Pulmonary artery endothelial cell (primary cell): ENCODE measurements around the gene IL31. TPM values are rescaled to one million over a fixed set of nuclear protein-coding genes. Genes with fewer than 3 reads are reported as not detected.

Source experiments
- DNase-seq: peaks from one replicate; pipeline ENCODE4 v3.0.0-alpha.2; 2011; ENCODE audit warnings: low read depth, low spot score
- total RNA-seq: library from RNA; depleted of rRNA; stranded (reverse); fragments of >200 nt; gene quantifications from 2 replicates; pipeline ENCODE4 v1.2.3, GENCODE V29; 2014

IL31 gene
- total RNA-seq, 1 donor from 2014 or later = not detected

DNA sequence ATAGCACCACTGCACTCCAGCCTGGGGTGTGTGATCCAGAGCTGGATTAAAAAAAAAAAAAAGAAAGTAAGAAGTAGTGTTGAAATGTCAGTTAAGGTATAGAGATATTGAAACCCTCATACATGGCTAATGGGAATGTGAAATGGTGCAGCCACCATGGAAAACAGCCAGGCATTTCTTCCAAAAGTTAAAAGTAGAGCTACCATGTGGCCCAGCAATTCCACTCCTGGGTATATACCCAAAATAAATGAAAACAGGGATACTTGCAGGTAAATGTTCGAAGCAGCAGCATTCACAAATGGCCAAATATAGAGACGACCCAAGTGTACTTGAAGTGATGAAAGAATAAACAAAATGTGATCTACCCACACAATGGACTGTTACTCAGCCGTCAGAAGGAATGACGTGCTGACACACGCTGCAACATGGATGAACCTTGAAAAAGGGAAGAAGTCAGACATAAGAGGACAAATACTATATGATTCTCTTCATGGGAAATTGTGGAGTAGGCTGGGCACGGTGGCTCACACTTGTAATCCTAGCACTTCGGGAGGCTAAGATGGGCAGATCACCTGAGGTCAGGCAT lies 15.2 kb downstream of the IL31 start:
- DNase-seq = no peak

DNA sequence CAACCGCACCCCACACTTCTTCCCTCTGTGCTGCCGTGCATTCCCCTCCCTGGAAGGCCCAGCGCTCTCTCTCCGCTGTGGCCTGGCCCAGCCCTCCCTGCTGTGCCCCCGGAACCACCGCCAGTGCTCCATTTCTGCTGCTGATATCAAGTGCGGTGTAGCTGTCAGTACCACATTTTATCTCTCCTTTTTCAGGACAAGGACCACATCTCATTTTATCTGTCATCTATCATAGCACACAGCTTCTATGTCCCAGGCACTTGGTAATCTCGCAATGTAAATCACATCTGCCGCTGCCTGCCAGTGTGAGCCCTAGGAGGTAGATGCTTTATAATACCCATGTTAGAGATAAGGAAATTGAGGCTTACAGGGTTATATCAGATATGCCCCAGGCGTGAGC lies 18.3 kb downstream of the IL31 start:
- DNase-seq = no peak

DNA sequence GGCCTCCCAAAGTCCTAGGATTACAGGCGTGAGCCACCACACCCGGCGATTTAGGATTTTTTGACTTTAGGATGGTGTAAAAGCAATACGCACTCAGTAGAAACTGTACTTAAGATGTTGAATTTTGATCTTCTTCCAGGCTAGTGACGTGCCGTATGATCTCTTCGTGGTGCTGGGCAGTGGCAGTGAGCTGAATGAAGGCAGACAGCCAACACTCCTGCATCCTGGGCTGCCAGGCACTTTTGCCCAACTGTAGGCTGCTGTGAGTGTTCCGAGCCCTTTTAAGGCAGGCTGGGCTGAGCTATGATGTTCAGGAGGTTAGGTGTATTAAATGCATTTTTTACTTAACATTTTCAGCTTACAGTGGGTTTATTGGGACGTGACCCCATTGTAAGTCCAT lies 21.3 kb downstream of the IL31 start:
- DNase-seq = no peak

DNA sequence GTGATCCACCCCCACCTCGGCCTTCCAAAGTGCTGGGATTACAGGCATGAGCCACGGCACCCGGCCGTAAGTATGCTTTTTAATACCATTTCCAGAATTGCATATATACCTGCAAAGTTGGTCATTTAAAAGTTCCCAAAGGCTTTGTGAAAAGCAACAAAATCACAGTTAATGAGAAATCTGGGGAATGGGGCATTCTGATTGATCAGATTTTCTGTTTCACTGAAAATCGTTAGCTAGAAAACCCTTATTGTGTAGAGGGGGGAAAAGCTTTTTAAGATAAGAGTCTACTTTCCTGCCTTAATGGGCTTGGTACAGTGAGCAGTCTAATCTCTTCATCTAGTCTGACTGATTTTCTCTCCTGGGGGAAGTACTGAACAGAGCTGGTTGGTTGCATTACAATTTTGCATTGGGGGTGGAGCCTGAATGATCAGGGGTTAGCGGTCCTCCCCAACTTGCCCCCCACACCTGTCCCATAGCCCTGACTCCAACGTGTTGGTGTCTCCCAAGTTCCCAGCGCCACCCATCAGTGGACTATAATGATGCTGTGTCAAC lies 23.8 kb downstream of the IL31 start:
- no peak for DNase-seq

DNA sequence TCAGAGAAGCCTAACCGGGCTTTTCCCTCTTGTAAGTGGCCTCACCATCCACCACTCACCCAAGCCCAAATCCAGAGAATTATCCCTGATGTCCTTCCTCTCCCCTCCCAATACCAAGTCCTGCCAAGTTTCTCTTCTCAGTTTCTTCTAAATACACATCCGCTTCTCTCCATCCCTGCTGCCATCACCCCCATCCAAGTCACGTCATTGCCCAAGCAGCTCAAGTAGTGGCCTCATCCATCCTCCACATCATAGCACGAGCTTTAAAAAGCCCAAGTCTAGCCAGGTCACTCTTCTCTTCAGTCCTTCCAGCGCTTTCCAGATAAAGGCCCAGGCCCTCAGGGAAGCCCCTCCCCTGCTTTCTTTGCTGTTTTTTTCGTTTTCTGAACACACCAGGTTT lies 25.4 kb downstream of the IL31 start:
- no peak for DNase-seq

DNA sequence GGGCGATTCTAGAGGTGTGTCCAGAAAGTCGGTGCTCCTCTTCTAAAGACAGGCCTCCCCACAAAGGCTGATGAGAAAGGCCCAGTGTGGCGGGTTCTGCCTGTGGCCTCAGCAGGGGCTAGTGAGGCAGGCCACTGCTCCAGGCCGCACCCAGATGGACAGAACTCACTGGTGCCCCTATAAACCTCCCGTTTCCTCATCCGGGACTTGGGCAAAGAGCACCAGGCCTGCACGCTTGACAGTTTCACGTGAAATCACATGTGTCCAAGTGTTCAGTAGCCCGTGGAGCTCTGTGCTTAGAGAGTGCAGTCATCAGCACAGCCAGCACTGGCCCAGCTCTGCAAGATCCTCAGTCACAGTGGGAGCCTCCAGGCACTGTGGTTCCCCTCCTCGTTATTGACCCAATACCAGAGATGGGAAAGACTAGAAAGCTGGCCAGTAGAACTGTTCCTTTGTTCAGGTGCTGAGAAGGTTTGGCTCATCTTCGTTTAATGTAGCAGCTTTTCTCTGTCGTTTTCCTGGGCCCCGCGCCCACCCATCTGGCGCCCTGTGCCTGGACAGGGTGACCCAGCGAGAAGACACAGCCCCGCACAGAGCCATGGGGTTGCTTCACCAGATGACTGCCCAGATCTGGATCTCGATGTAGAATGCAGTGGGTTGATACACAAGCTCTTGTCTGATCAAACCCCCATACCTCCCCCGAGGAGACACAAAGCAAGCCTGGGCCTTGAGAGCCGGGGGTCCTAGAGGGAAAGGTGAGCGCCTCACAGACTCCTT lies 26.3 kb downstream of the IL31 start:
- no peak for DNase-seq

DNA sequence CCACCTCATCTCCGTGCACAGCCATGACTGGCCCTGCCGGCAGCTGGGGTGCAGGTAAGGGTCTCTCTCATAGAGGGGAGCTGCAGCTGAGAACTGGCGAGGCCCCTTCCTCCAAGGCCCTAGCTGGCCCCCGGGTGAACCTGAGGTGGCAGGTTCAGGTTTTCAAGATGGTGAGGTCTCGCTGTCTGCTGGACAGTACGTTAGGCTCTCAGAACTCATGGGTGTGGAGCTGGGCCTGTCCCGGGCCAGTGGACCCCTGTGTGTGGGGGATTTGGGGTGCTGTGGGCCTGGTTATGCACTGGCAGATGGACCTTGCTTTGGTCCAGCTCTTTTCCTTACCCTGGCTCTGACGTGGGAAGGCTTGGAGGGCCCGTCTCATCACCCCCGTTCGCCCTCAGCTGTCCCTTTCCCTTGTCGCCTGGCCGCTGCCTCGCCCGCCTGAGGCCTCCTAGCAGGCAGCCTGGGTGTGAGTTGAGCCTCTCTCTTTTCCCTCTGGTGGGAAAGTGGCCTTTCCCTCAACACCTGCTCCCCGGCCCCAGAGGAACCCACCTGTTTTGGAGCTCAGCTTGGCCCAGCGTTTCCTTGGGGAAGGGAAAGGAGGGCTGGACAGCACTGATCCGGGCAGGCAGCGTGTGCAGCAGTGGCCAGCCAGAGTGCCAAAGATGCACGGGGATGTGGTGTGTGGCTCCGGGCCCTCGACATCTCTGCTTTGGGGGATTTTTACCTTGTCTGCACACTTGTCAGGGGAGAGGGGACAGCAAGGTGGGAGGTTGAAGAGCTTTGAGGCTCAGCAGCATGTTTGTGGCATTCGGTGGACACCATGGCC lies 28.3 kb downstream of the IL31 start:
- no peak for DNase-seq

DNA sequence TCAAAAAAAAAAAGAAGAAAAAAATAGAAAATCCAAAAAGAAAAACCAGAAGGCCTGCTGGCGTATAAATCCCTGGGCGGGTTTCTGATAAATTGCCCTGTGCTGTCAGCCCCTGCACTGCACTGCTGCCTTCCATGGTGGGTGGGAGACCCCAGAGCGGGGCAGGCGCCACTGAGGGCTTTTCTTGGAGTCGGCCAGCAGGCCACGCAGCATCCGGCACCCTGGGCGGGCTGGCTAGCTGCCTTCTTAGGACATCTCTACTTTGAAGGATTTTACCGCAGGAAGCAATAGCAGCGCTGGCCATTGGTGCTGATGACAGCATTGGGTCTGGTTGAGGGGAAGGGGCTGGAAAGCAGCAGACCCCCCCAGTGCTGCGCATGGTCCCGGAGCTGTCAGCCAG lies 29.1 kb downstream of the IL31 start:
- DNase-seq = no peak

DNA sequence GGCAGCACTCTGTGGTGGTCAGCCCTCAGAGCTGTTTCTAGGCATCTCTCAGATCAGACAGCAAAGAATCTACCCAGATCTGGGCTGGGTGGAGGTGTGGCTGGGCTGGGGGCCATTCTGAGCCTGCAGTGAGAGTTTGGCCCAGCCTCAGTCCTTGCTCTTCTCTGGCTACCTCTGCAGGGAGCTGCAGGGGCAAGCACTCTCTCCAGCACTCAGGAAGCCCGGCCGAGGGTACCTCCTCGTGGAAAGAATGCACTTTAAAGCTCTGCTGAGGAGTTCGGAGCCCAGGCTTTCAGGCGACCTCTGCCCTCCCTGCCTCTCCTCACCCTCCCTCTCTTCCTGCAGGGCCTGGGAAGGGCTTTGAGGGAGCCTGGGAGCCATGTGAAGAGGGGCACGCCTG lies 31.2 kb downstream of the IL31 start:
- DNase-seq = no peak

DNA sequence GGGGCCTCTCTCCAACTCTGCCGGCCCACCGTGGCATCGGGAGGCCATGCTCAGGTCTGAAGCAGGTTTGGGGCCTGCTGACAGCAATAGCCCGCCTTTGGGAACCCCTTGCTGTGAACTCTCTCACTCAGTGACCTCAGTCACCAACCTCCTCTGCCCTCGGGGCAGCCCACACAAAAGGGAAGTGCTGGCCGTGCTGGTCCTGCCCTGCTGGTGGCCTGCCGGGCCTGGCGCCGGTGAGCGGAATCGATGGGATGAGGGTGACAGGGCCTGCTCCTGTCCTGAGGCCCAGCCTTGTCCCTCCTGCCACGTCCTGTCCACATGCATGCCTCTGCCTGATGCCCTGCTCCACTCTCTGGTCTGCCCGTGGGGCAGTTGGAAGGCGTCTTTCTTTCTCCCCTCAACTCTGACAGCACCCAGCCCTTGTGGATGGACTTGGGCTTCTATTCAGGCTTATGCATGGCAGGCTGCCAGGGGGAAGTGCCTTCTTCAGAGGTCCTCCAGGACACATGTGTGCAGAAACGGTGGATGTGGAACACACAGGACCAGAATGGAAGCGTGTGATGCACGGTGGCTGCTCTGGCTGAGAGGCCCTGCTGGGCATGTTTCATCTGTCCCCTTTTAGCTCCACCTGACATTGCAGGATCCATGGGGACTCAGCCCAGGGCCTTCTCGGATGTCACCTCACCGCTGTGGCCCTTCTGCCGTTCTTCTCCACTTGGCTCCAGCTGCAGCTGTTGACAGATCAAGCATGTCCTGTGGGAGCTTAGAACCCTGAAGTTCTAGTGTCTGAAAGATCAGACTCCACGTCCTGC lies 31.9 kb downstream of the IL31 start:
- DNase-seq = no peak

DNA sequence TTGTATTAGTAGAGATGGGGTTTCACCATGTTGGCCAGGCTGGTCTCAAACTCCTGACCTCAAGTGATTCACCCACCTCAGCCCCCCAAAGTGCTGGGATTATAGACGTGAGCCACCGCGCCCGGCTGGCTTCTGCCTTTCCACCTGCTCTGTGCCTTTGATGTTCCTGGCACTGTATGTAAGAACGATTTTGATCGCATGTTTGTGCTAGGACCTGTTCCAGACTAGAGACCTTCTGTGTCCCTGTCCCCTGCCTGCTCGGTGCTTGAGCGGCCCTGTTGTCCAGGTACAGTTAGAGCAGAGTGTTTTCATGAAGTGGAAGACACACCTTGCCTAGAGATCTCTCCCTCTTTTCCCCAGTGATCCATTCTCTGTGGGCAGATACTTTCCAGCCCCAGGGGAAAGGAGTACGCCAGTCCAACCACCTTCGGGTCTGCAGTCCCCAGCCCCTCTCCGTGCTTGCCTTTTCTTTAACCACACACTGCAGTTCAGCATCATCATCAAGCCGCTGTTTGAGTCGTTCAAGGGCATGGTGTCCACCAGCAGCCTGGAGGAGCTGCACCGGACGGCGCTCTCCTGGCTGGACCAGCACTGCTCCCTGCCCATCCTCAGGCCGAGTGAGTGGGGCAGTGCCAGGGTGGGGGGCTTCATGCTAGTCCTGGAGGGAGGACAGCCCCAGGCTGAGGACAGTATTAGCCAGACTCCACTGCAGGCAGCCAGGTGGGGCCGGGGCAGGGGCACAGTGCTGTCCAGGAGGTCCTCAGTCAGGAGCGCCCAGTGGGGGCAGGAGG lies 33.4 kb downstream of the IL31 start:
- no peak for DNase-seq

DNA sequence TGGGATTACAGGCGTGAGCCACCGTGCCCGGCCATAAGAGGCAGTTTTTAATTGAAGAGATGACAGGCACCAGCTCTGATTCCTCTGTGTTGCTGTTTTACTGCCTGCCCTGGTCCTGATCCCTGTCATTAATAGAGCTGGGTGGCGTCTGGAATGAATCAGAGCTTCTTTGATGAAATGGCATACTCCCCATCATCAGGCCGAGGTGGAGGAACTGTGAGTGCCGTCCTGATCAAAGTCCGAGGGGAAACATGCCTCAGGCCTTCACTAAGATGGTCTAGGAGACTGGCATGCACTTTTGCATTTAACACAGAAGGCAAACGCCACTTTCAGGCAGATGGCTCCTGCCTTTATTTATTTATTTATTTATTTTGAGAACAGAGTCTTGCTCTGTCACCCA lies 34.1 kb downstream of the IL31 start:
- DNase-seq = no peak

DNA sequence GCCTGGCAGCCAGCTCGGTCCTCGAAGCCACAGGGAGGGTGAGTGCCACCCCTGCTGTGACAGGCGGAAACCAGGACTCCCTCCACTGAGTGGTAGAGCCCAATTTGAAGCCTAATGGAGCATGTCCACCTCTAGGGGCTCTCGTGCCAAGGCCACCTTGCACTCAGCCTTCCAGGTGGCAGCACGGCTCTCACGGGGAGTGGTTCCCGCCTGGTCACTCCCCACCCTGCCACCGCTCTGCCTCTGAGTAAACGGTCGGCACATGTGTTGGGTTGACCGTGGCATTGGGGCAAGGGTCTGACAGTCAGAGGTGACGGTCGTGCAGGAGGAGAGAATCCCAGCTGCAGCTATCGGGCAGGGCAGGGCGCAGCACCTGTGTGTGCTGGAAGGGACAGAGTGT lies 34.8 kb downstream of the IL31 start:
- DNase-seq = no peak

DNA sequence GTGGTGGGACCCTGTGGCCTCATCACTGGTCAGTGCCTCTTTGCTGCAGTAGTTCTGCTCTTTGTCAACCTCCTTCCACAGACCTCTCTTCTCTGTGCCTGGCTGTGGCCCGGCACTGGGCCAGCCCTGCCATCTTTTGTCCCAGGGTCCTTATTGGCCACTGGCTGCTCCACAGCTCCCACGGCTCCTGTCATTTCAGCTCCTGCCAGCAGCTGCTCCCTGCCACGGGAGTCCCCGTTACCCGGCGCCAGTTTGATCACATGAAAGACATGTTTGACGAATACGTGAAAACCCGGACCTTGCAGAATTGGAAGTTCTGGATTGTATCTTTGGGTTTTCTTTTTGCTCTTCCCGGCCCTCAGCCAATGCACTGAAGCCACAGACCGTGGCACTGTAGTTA lies 35.4 kb downstream of the IL31 start:
- no peak for DNase-seq

DNA sequence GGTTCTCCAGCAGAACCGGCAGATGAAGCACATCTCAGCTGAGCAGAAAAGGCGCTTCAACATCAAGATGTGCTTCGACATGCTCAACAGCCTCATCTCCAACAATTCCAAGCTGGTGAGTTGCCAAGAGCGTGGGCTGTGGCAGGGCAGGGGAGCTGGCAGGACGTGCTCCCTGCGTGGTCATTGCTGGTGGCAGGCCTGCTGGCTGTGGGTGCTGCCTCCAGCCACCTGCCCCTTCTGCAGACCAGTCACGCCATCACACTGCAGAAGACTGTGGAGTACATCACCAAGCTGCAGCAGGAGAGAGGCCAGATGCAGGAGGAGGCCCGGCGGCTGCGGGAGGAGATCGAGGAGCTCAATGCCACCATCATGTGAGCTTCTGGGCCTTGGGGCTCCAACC lies 35.8 kb downstream of the IL31 start:
- DNase-seq = no peak

DNA sequence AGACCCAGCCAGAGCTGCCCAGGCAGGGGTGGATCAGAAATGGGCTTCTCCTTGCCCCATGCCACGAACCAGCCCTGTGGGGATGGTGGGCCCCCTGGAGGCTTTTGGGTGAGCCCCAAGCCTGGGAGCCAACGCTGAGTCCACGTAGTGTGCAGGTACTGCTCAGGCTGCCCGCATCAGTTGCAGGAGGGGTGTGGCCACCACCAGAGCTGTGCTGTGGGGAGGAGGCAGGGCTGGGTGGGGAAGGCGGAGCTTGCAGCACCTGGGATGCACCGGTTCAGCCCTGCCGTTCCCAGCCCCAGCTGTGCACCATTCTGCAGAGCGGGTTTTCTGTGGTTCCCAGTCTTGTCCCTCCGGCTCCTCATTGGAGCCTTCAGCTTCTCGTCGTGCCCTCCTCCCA lies 36.3 kb downstream of the IL31 start:
- DNase-seq = no peak

DNA sequence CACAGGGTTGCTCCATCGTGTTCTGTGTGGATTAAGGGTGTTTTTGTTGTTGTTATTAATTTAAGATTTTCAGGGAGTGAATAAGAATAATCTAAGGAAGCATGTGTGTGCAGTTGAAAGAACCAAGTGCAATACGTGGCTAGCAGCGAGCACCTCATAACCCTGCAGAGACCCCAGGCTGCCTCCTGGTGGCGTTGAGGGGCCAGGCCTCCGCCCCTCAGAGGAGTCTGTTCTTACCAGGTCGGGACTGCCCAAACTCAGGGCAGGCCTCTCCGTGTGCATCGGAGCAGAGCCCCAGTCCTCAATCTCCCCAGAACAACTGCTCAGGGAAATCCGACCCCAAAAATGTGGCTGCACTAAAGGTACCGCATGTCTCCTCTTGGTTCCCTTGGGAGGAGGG lies 36.8 kb downstream of the IL31 start:
- DNase-seq = no peak

DNA sequence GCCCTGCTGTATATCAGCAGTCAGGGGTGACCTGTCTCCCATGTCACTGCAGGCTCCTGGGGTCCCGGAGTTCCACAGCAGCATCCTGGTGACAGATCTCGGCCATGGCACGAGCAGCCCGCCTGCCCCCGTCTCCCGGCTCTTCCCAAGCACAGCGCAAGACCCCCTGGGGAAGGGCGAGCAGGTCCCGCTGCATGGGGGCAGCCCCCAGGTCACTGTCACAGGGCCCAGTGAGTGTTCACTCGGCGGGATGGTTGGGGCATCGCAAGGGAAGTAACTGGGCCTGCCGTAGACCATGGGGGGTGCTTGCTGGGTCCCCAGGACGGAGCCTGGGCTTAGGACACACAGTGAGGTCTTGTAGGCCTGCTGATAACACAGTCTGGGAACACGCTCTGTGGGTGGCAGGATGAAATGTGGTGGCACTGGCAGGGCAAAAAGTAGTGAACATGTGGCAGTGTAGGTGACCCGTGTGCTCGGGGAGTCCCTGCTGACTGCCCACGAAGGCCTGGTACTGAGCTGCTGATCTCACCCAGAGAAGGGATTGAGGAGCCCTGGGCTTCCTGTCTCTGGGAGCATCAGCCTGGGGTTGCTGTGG lies 38.5 kb downstream of the IL31 start:
- no peak for DNase-seq

DNA sequence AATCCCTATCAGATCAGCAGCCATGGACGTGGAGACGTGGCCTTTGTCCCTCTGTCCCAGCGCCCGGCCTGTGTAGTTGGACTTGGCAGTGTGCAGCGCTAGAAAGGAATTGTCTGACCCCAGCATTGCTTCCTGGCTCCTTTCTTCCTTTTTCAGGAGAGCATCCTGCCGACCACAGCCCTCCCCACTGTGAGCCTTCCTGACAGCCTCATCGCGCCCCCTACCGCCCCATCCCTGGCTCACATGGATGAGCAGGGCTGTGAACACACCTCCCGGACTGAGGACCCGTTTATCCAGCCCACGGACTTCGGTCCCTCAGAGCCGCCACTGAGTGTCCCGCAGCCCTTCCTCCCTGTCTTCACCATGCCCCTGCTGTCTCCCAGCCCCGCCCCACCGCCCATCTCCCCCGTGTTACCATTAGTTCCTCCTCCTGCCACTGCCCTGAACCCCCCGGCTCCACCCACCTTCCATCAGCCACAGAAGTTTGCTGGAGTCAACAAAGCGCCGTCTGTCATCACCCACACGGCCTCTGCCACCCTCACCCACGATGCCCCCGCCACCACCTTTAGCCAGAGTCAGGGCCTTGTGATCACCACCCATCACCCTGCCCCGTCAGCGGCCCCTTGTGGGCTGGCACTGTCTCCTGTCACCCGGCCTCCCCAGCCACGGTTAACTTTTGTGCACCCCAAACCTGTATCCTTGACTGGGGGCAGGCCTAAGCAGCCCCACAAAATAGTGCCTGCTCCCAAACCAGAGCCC lies 40.6 kb downstream of the IL31 start:
- no peak for DNase-seq
